ENCODE results near the gene STK40. TPM values are rescaled to one million over a fixed set of nuclear protein-coding genes. Genes with fewer than 3 reads are reported as not detected.
A peak's percentile ranks its signal among the peaks of the same experiment; 100 is the strongest.

Gene STK40
- total and polyA plus RNA-seq, 9 of the 15 experiments (the other 6 are each of a cell fraction or from before 2014, with no cell fraction given): 0.69 to 94.3 (median 39.1) TPM

GRCh38 chr1:36387141-36387949 is 1.6 kb upstream of the STK40 start (continued):
- TF ChIP-seq ZNF143 (CRISPR knock-in tag; IDR thresholded peaks at IDR 0.05) (peak; percentile 41; the same call in 1 of the 2 replicates), MGA (IDR thresholded peaks at IDR 0.05) (peak; percentile 41; the same call in 1 of the 2 replicates), HOMEZ (CRISPR knock-in tag; IDR thresholded peaks at IDR 0.05) (no peak), ZFP1 (CRISPR knock-in tag; IDR thresholded peaks at IDR 0.05) (no peak), NR3C1 (CRISPR knock-in tag; IDR thresholded peaks at IDR 0.05) (no peak), SREBF1 (IDR thresholded peaks at IDR 0.05; ENCODE audit: borderline replicate concordance, low read depth, low read length) (0 out of 2 replicates have a peak, but pooled peaks have one; percentile 24), GABPB2 (CRISPR knock-in tag; conservative IDR thresholded peaks at IDR 0.05) (no peak), KLF6 (CRISPR knock-in tag; IDR thresholded peaks at IDR 0.05; ENCODE audit: borderline replicate concordance) (no peak), ZNF347 (CRISPR knock-in tag; IDR thresholded peaks at IDR 0.05; ENCODE audit: low read depth) (no peak), HINFP (tag; conservative IDR thresholded peaks at IDR 0.05; ENCODE audit: low read depth) (peak; percentile 17; the same call in 1 of the 2 replicates), RFX5 (IDR thresholded peaks at IDR 0.05; ENCODE audit: low read depth, low read length) (no peak)
